Endothelial cell of umbilical vein (primary cell): Measurements from ENCODE around the gene SPINK1. TPM values are rescaled to one million over a fixed set of nuclear protein-coding genes. Genes with fewer than 3 reads are reported as not detected.
"Not testable (repeated sequence)": the region's sequence is repeated elsewhere in the genome, so short reads cannot be mapped to it uniquely, and the experiment has no call there.

ENCODE experiments used
- BruUV-seq: library from RNA; stranded (reverse); fragments of 400-500 nt; replicated peaks from 2 replicates; lab custom pipeline; 2021; lab: Mats Ljungman, UMichigan
- CTCF ChIA-PET: fragments of 300-600, 350-600 bp; sonication (Branson Sonifier 250); formaldehyde crosslinking; loops from one replicate; lab custom pipeline; 2021; ENCODE audit warnings: antibody characterized with exemption, inconsistent platforms; lab: Charles Lee
- POLR2A ChIA-PET: fragments of 300-600, 350-600 bp; sonication (Branson Sonifier 250); formaldehyde crosslinking; loops from one replicate; lab custom pipeline; 2021; ENCODE audit warnings: antibody characterized with exemption, inconsistent platforms; lab: Charles Lee
- DNase-seq: peaks from one replicate; pipeline ENCODE4 v3.0.0-alpha.2; 2011; ENCODE audit warnings: low read depth, low spot score
- FAIRE-seq: peaks from 2 replicates; lab custom pipeline; 2011; peaks lifted over from hg19 to GRCh38; lab: Jason Lieb, UNC
- H2AFZ ChIP-seq: 2 replicates; pipeline ENCODE4 v1.6.0; 2012; ENCODE audit warnings: low read depth, low read length, control low read depth, inconsistent platforms
- H3K27ac ChIP-seq: 2 replicates; pipeline ENCODE4 v1.5.1; 2011; ENCODE audit warnings: low read depth, mild to moderate bottlenecking, control low read depth, low read length, moderate library complexity; ENCODE audit not compliant: insufficient read depth
- H3K27me3 ChIP-seq, 2 experiments: 2 replicates each; pipeline versions ENCODE4 v1.6.0 to v1.6.1; 2011; ENCODE audit warnings: low read length in 2 of 2, mixed read lengths in 1 of 2; ENCODE audit not compliant: control insufficient read depth in 2 of 2, insufficient read depth in 2 of 2
- H3K36me3 ChIP-seq, 2 experiments: 2 replicates in 1 of 2; 3 replicates in 1 of 2; pipeline ENCODE4 v1.5.1; 2011; ENCODE audit warnings: low read length in 2 of 2, mild to moderate bottlenecking in 1 of 2, moderate library complexity in 1 of 2; ENCODE audit not compliant: control insufficient read depth in 2 of 2, insufficient read depth in 2 of 2; ENCODE audit errors: extremely low read depth in 1 of 2
- H3K4me1 ChIP-seq: 3 replicates; pipeline ENCODE4 v1.5.1; 2011; ENCODE audit warnings: mild to moderate bottlenecking, low read length; ENCODE audit not compliant: control insufficient read depth, insufficient read depth; ENCODE audit errors: extremely low read depth
- H3K4me2 ChIP-seq: 2 replicates; pipeline ENCODE4 v1.6.1; 2011; ENCODE audit warnings: low read length, control low read depth, mixed read lengths; ENCODE audit not compliant: insufficient read depth
- H3K4me3 ChIP-seq, 3 experiments: fragments of 200-600 bp in 1 of 3; sonication (generic), shearing (Covaris generic) in 1 of 3; replicated peaks in 1 of 3; 2 replicates each; pipeline ENCODE4 v1.5.1; 2011 to 2016; ENCODE audit warnings: control low read depth in 3 of 3, low read length in 3 of 3, mild to moderate bottlenecking in 2 of 3, inconsistent platforms in 1 of 3, low read depth in 1 of 3, moderate library complexity in 1 of 3; ENCODE audit not compliant: insufficient read depth in 1 of 3
- H3K79me2 ChIP-seq: 2 replicates; pipeline ENCODE4 v1.6.0; 2012; ENCODE audit warnings: low read length, inconsistent platforms; ENCODE audit not compliant: control insufficient read depth, insufficient read depth
- H3K9ac ChIP-seq: replicated peaks from 2 replicates; pipeline ENCODE3; 2011; ENCODE audit warnings: low read length, control low read depth; ENCODE audit not compliant: insufficient read depth; ENCODE audit errors: extremely low read depth
- H3K9me1 ChIP-seq: replicated peaks from 3 replicates; pipeline ENCODE4 v1.6.0; 2011; ENCODE audit warnings: mild to moderate bottlenecking, low read length; ENCODE audit not compliant: control insufficient read depth, insufficient read depth; ENCODE audit errors: extremely low read depth
- H3K9me3 ChIP-seq: replicated peaks from 2 replicates; pipeline ENCODE4 v1.5.1; 2012; ENCODE audit warnings: low read length, inconsistent platforms; ENCODE audit not compliant: control insufficient read depth, insufficient read depth
- H4K20me1 ChIP-seq: replicated peaks from 2 replicates; pipeline ENCODE3; 2011; ENCODE audit warnings: mild to moderate bottlenecking, low read length; ENCODE audit not compliant: control insufficient read depth, insufficient read depth; ENCODE audit errors: extremely low read depth
- EZH2 ChIP-seq: IDR thresholded peaks from 2 replicates; pipeline ENCODE4 v1.6.1; 2012; ENCODE audit warnings: borderline replicate concordance, low read depth, mild to moderate bottlenecking, moderate library complexity, low read length, inconsistent platforms; ENCODE audit not compliant: severe bottlenecking
- FOS ChIP-seq: IDR thresholded peaks from 2 replicates; pipeline ENCODE4 v1.6.1; 2011; ENCODE audit warnings: mild to moderate bottlenecking, low read length, moderate library complexity, borderline replicate concordance; ENCODE audit not compliant: insufficient read depth
- GATA2 ChIP-seq: IDR thresholded peaks from 2 replicates; pipeline ENCODE4 v1.7.0; 2011; ENCODE audit warnings: low read depth, mild to moderate bottlenecking, moderate library complexity, mixed read lengths, low read length; ENCODE audit not compliant: insufficient read length, insufficient read depth
- JUN ChIP-seq: IDR thresholded peaks from 2 replicates; pipeline ENCODE4 v1.6.1; 2011; ENCODE audit warnings: borderline replicate concordance, low read depth; ENCODE audit not compliant: insufficient read length, insufficient read depth
- MYC ChIP-seq: IDR thresholded peaks from one replicate; pipeline ENCODE4 v1.6.1; 2011; ENCODE audit warnings: mild to moderate bottlenecking, low read depth, low read length
- POLR2A ChIP-seq: IDR thresholded peaks from 2 replicates; pipeline ENCODE4 v1.6.1; 2012; ENCODE audit warnings: low read depth, mild to moderate bottlenecking, control low read depth, low read length
- POLR2AphosphoS5 ChIP-seq: IDR thresholded peaks from 2 replicates; pipeline ENCODE4 v1.6.1; 2012; ENCODE audit warnings: low read depth, mild to moderate bottlenecking, control low read depth, low read length, moderate library complexity; ENCODE audit not compliant: insufficient read depth
- dilution Hi-C: fragments of 300-500 bp; cut with MboI; formaldehyde crosslinking; loops from one replicate; pipeline ENCODE4 v1.15.0; 2019; ENCODE audit warnings: low sequenced_read_pairs; ENCODE audit not compliant: extremely low pct_ligation_motif_present
- intact Hi-C: fragments of 100-400 bp; cut with micrococcal nuclease; formaldehyde crosslinking; loops from one replicate; pipeline ENCODE4 v1.10.0; 2022
- polyA plus RNA-seq, 4 experiments: library from polyadenylated mRNA; depleted of rRNA in 3 of 4; stranded (reverse) in 3 of 4; unstranded in 1 of 4; fragments of >200 nt; gene quantifications; 2 replicates each; pipeline versions ENCODE4 v1.2.1 to v1.2.3, GENCODE V29; 2011 to 2012; ENCODE audit warnings: missing spikeins in 1 of 4
- total RNA-seq: library from RNA; stranded (reverse); gene quantifications from 2 replicates; pipeline ENCODE4 v1.2.3, GENCODE V29; 2021
- TF ChIP-seq, protein P1 (sequence below), 2 donors: IDR thresholded peaks; 1 replicate in 1 of 2; 2 replicates in 1 of 2; pipeline ENCODE4 v1.5.1; 2011; ENCODE audit warnings: low read length in 2 of 2, mild to moderate bottlenecking in 2 of 2, moderate library complexity in 2 of 2, control low read depth in 1 of 2, inconsistent platforms in 1 of 2, low read depth in 1 of 2; ENCODE audit not compliant: insufficient read depth in 1 of 2; ENCODE audit errors: extremely low read depth in 1 of 2
- TF ChIP-seq, protein P2 (sequence below): IDR thresholded peaks from 2 replicates; pipeline ENCODE4 v1.6.1; 2011; ENCODE audit not compliant: insufficient read depth, insufficient read length

Gene SPINK1
- total and polyA plus RNA-seq, 2 donors (not counting 3 experiments of a cell fraction or from before 2014, with no cell fraction given): not detected

DNA sequence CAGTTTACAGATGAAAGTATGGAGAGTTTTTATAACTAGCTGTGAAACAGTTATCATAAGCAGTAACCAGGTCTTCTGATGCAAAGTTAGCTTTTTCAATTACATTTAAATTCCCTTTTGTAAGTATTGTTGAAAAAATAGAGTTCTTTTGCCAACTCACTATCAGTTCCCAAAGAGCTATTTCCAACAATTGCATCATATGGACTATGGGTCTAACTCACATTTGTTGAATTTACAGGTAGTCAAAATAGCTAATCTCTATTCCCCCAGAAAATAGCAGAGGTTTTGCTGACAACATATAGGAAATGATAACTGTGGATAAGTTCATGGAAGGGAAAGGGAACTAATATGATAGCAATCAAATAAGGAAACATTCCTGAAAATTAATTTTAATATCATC lies 1.4 kb downstream of the SPINK1 start:
- intact Hi-C loops (no loop called here), dilution Hi-C loops (no loop called here)
- Histone ChIP-seq H3K79me2 (no peaks in the 10 kb centered on the region), H2AFZ (no peak overlapping the region), H3K9me1 (no peaks in the 10 kb centered on the region), H3K9ac (no peak overlapping the region), H3K4me3 (no peak overlapping the region), H3K9me3 (no peaks in the 10 kb centered on the region), H3K27ac (no peak overlapping the region), H3K36me3 (no peaks in the 10 kb centered on the region), H3K4me2 (no peak overlapping the region), H4K20me1 (no peaks in the 10 kb centered on the region), H3K27me3 (peaks cover 0 to 9% of the 10 kb centered on the region in 2 experiments), H3K4me1 (no peaks in the 10 kb centered on the region)
- ChIA-PET POLR2A (no interaction called here), CTCF (interaction anchor here (3.4 kb wide), 1 partner anchor 202 kb away, joined by 17 read pairs; no protein-coding TSS in a partner anchor)
- BruUV-seq: no TSS peak
- DNase-seq: no peak
- FAIRE-seq: no peak
- TF ChIP-seq, protein P1, sequence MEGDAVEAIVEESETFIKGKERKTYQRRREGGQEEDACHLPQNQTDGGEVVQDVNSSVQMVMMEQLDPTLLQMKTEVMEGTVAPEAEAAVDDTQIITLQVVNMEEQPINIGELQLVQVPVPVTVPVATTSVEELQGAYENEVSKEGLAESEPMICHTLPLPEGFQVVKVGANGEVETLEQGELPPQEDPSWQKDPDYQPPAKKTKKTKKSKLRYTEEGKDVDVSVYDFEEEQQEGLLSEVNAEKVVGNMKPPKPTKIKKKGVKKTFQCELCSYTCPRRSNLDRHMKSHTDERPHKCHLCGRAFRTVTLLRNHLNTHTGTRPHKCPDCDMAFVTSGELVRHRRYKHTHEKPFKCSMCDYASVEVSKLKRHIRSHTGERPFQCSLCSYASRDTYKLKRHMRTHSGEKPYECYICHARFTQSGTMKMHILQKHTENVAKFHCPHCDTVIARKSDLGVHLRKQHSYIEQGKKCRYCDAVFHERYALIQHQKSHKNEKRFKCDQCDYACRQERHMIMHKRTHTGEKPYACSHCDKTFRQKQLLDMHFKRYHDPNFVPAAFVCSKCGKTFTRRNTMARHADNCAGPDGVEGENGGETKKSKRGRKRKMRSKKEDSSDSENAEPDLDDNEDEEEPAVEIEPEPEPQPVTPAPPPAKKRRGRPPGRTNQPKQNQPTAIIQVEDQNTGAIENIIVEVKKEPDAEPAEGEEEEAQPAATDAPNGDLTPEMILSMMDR (IDR thresholded peaks at IDR 0.05; ENCODE audit: extremely low read depth in 1 of 2, insufficient read depth in 1 of 2, low read depth in 1 of 2, low read length in 2 of 2): no peak
- no peak for TF ChIP-seq EZH2
- TF ChIP-seq, protein P2, sequence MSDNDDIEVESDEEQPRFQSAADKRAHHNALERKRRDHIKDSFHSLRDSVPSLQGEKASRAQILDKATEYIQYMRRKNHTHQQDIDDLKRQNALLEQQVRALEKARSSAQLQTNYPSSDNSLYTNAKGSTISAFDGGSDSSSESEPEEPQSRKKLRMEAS: no peak
- no peak for TF ChIP-seq MYC
- TF ChIP-seq GATA2: no peak
- TF ChIP-seq JUN: no peak
- no peak for TF ChIP-seq POLR2AphosphoS5
- TF ChIP-seq FOS: no peak
- TF ChIP-seq POLR2A: no peak

GRCh38 chr5:147827017-147827416 lies 4.5 kb downstream of the SPINK1 start:
- H3K4me1 ChIP-seq, H3K9me1 ChIP-seq, H3K9ac ChIP-seq, FAIRE-seq, H3K36me3 ChIP-seq, H3K27me3 ChIP-seq, DNase-seq, POLR2A ChIA-PET, BruUV-seq, H3K4me2 ChIP-seq, H3K79me2 ChIP-seq, H2AFZ ChIP-seq, dilution Hi-C loops, H3K27ac ChIP-seq, intact Hi-C loops, H4K20me1 ChIP-seq, H3K4me3 ChIP-seq, H3K9me3 ChIP-seq: not testable (repeated sequence)
- CTCF ChIA-PET: interaction anchor here (6.3 kb wide), 1 partner anchor 197 kb away, joined by 301 read pairs; no protein-coding TSS in a partner anchor
